Measurements from ENCODE around the gene FMOD. TPM values are rescaled to one million over a fixed set of nuclear protein-coding genes. Genes with fewer than 3 reads are reported as not detected.
A peak's percentile ranks its signal among the peaks of the same experiment; 100 is the strongest.

Gene FMOD
- total RNA-seq, 4 donors from 2014 or later: 4.3 to 29.9 (median 9.9) TPM

DNA sequence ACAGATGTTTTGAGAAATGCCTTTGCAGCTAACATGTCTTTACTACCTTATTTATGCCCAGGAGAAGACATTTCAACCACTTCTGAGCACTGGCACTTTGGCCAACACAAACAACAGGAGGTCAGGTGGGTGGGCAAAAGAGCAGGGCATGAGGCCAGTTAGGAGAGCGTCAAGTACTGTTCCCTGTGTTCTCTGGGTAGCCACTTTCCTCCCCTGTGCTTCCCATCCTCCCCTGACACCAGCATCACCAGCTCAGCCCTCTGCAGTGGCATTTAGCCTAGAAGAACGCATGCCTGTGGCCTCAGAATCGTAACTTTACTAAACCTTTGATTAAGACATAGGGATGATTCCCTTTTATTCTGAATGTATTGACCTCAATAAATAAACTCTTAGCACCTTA lies 27.3 kb downstream of the FMOD start:
- Histone ChIP-seq H3K4me1 (peaks cover 62 to 86% (median 67%) of the 10 kb centered on the region in 3 donors), H3K27me3 (no peaks in the 10 kb centered on the region), H3K36me3 (no peaks in the 10 kb centered on the region), H3K27ac (peak overlapping the region; percentile 42 to 96 (median 88)), H3K4me3 (no peak overlapping the region), H3K9me3 (no peaks in the 10 kb centered on the region)
- TF ChIP-seq, protein P1, sequence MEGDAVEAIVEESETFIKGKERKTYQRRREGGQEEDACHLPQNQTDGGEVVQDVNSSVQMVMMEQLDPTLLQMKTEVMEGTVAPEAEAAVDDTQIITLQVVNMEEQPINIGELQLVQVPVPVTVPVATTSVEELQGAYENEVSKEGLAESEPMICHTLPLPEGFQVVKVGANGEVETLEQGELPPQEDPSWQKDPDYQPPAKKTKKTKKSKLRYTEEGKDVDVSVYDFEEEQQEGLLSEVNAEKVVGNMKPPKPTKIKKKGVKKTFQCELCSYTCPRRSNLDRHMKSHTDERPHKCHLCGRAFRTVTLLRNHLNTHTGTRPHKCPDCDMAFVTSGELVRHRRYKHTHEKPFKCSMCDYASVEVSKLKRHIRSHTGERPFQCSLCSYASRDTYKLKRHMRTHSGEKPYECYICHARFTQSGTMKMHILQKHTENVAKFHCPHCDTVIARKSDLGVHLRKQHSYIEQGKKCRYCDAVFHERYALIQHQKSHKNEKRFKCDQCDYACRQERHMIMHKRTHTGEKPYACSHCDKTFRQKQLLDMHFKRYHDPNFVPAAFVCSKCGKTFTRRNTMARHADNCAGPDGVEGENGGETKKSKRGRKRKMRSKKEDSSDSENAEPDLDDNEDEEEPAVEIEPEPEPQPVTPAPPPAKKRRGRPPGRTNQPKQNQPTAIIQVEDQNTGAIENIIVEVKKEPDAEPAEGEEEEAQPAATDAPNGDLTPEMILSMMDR (IDR thresholded peaks at IDR 0.05): no peak
- no peak for TF ChIP-seq POLR2A (IDR thresholded peaks at IDR 0.05)
- DNase-seq: no peak
- 59 to 83% methylated on average over 3 of the region's 3 CpGs for WGBS, 2 donors
- intact Hi-C loops (cut with DNase I): no loop called here

DNA sequence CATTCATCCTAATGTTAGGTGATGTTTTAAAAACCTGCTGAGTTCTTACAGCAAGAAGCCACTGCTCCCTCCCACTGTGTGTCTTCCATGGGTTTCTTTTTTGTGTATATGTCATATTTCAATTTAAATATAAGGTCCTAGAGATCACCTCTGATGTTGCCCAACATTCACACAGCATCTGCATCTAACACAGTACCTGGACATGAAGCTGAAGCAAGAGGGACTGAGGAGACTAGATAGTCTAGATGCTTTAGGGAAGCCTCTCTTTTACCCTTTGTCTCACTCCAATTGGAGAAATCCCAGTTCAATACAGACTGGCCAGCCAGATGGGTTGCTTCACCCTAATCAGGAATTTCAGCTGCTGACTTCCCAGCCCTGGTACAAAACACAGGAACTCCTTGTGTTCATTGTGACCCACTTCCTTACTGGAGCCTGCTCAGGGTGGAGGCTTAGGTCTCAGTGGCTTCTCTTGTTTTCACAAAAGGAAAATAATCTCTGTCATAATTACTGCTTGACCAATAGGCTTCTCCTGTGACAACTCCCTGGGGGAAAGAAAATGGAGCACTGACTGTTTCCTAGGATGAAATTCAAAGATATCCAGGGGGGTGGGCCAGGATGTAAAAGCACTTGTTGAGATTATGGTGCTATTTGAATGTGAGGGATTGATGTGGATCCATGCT lies 28.3 kb downstream of the FMOD start:
- H3K36me3 ChIP-seq: no peaks in the 10 kb centered on the region
- H3K4me1 ChIP-seq: peaks cover 53 to 76% (median 59%) of the 10 kb centered on the region in 3 donors
- H3K4me3 ChIP-seq: no peak overlapping the region
- intact Hi-C loops (cut with DNase I): no loop called here
- TF ChIP-seq, protein P1 (IDR thresholded peaks at IDR 0.05): no peak
- no peak for TF ChIP-seq POLR2A (IDR thresholded peaks at IDR 0.05)
- DNase-seq: no peak
- H3K27ac ChIP-seq: peak overlapping the region in 3 of 4 donors; percentile 85 to 96 (median 91)
- no peaks in the 10 kb centered on the region for H3K9me3 ChIP-seq
- H3K27me3 ChIP-seq: no peaks in the 10 kb centered on the region

GRCh38 chr1:203321273-203322052 lies 29.5 kb downstream of the FMOD start:
- H3K27ac ChIP-seq: peak overlapping the region; percentile 20 to 96 (median 88)
- peaks cover 44 to 76% (median 58%) of the 10 kb centered on the region in 3 donors for H3K4me1 ChIP-seq
- H3K27me3 ChIP-seq: no peaks in the 10 kb centered on the region
- H3K9me3 ChIP-seq: no peaks in the 10 kb centered on the region
- TF ChIP-seq, protein P1 (IDR thresholded peaks at IDR 0.05): no peak
- TF ChIP-seq POLR2A (IDR thresholded peaks at IDR 0.05): no peak
- no peaks in the 10 kb centered on the region for H3K36me3 ChIP-seq
- WGBS, 2 donors: 83 to 88% methylated on average over 6 of the region's 6 CpGs
- intact Hi-C loops (cut with DNase I): no loop called here
- no peak for DNase-seq
- no peak overlapping the region for H3K4me3 ChIP-seq

DNA sequence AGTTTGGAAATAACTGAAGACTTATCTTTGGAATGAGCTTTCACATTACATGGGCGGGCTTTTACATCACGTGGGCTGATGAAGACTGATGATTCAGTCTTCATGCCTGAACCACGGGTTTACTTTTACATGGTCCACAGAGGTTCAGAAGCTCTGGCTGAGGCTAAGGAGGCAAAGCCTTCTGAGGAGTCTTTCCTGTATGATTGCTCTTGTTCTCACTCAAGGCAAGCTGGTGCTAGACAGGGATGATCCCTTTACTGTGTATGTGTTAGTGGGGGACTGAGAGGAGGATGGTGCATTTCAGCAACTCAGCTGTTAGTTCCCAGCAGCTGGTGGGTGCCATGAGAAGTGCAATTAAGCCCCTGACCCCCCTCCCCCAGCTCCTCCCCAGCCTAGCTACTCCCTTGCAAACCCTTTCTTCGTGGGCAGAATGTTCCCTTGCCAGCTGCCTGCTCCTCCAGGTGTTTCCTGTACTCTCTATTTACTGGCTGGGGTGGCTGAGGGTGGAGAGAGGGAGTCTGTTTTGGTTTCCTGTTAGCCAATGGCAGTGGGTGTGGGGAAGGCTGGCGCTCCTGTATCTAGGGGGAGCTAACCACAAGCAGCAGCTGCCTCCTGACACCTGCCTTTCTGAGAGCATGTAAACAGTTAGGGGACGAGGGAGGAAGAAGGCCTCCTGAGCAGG lies 30.2 kb downstream of the FMOD start:
- H3K27me3 ChIP-seq: no peaks in the 10 kb centered on the region
- no peaks in the 10 kb centered on the region for H3K9me3 ChIP-seq
- no peak overlapping the region for H3K4me3 ChIP-seq
- peak overlapping the region; percentile 20 to 96 (median 88) for H3K27ac ChIP-seq
- intact Hi-C loops (cut with DNase I): no loop called here
- TF ChIP-seq, protein P1 (IDR thresholded peaks at IDR 0.05): no peak
- peak in 1 of 4 donors; percentile 43 for TF ChIP-seq POLR2A (IDR thresholded peaks at IDR 0.05)
- peaks cover 39 to 73% (median 54%) of the 10 kb centered on the region in 3 donors for H3K4me1 ChIP-seq
- WGBS, 2 donors: 12 to 24% methylated on average over 5 of the region's 6 CpGs
- DNase-seq: peak; percentile 25
- H3K36me3 ChIP-seq: no peaks in the 10 kb centered on the region

DNA sequence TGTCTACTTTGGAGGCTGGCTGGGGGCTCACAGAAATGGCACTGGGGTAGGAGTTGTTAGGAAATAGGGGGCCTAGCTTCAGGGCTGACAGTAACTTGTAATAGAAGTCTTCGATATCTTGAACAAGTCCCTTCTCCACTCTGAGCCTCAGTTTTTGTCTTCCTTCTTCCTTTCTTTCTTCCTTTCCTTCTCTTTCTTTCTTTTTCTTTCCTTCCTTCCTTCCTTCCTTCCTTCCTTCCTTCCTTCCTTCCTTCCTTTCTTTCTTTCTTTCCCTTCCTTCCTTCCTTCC lies 32.7 kb downstream of the FMOD start:
- Histone ChIP-seq H3K27ac (no peak overlapping the region), H3K4me3 (no peak overlapping the region), H3K9me3 (no peaks in the 10 kb centered on the region), H3K4me1 (peaks cover 23 to 47% (median 29%) of the 10 kb centered on the region in 3 donors), H3K27me3 (no peaks in the 10 kb centered on the region), H3K36me3 (no peaks in the 10 kb centered on the region)
- 92 to 100% methylated on average over 1 of the region's 1 CpG for WGBS, 2 donors
- TF ChIP-seq, protein P1 (IDR thresholded peaks at IDR 0.05): no peak
- no peak for TF ChIP-seq POLR2A (IDR thresholded peaks at IDR 0.05)
- DNase-seq: no peak
- intact Hi-C loops (cut with DNase I): no loop called here
